BLaER1 (cell line): ENCODE data around the gene RHOT2.

Experiments used
- H3K27ac ChIP-seq: shearing (Covaris generic); formaldehyde crosslinking; 2 replicates; pipeline ENCODE4 v1.8.1; 2022
- H3K27me3 ChIP-seq: shearing (Covaris generic); formaldehyde crosslinking; 2 replicates; pipeline ENCODE4 v1.8.1; 2022
- H3K36me3 ChIP-seq: shearing (Covaris generic); formaldehyde crosslinking; 2 replicates; pipeline ENCODE4 v1.8.1; 2022
- H3K4me1 ChIP-seq: shearing (Covaris generic); formaldehyde crosslinking; 2 replicates; pipeline ENCODE4 v1.8.1; 2022
- H3K4me2 ChIP-seq: shearing (Covaris generic); formaldehyde crosslinking; 2 replicates; pipeline ENCODE4 v1.8.1; 2022
- H3K4me3 ChIP-seq: shearing (Covaris generic); formaldehyde crosslinking; 2 replicates; pipeline ENCODE4 v1.8.1; 2022
- H3K9ac ChIP-seq: shearing (Covaris generic); formaldehyde crosslinking; 2 replicates; pipeline ENCODE4 v1.8.1; 2022
- H3K9me3 ChIP-seq: shearing (Covaris generic); formaldehyde crosslinking; 2 replicates; pipeline ENCODE4 v1.8.1; 2022
- H4K20me1 ChIP-seq: shearing (Covaris generic); formaldehyde crosslinking; 2 replicates; pipeline ENCODE4 v1.8.1; 2022
- Cebpa-rat ChIP-seq: shearing (Covaris generic); IDR thresholded peaks from 2 replicates; pipeline ENCODE4 v1.8.1; 2022

RHOT2 gene

GRCh38 chr16:723695-724094 is 55.8 kb downstream of the RHOT2 start:
- no peak for TF ChIP-seq Cebpa-rat
- Histone ChIP-seq H3K27ac (peak overlapping the region; percentile 52; the same call in 1 of the 2 replicates), H3K4me2 (peak overlapping the region; percentile 100), H4K20me1 (peaks cover 61% of the 10 kb centered on the region), H3K9me3 (no peaks in the 10 kb centered on the region), H3K4me1 (peaks cover 81% of the 10 kb centered on the region), H3K4me3 (peak overlapping the region; percentile 31; the same call in 1 of the 2 replicates), H3K36me3 (no peaks in the 10 kb centered on the region), H3K27me3 (no peaks in the 10 kb centered on the region), H3K9ac (peak overlapping the region; percentile 48; the same call in 1 of the 2 replicates)
